GM23338 (cell line): Measurements from ENCODE around the gene NXF1. TPM values are rescaled to one million over a fixed set of nuclear protein-coding genes. Genes with fewer than 3 reads are reported as not detected.

Source experiments
- ATAC-seq: fragments of 200-7000 bp; cut with Tn5 transposase; 3 replicates; pipeline ENCODE4 v1.9.1; 2020
- DNase-seq: peaks from one replicate; pipeline ENCODE4 v3.0.0-alpha.2; 2015; ENCODE audit warnings: low spot score
- H2AFZ ChIP-seq: fragments of 200-600 bp; sonication (generic); 2 replicates; pipeline ENCODE4 v1.8.0; 2016; ENCODE audit warnings: antibody characterized with exemption, mild to moderate bottlenecking, moderate library complexity
- H3F3A ChIP-seq: fragments of 200-600 bp; sonication (generic); replicated peaks from 2 replicates; pipeline ENCODE4 v1.8.0; 2017; ENCODE audit warnings: antibody characterized with exemption, mixed run types, low read depth
- H3K27ac ChIP-seq: fragments of 200-600 bp; sonication (generic); 2 replicates; pipeline ENCODE4 v1.6.1; 2016; ENCODE audit warnings: low read depth
- H3K27me3 ChIP-seq: fragments of 200-600 bp; sonication (generic); 2 replicates; pipeline ENCODE4 v1.8.0; 2016; ENCODE audit warnings: mild to moderate bottlenecking, mixed run types, moderate library complexity; ENCODE audit not compliant: insufficient read depth
- H3K36me3 ChIP-seq: fragments of 200-600 bp; sonication (generic); 2 replicates; pipeline ENCODE4 v1.8.0; 2016; ENCODE audit warnings: mild to moderate bottlenecking; ENCODE audit not compliant: insufficient read depth
- H3K4me1 ChIP-seq: fragments of 200-600 bp; sonication (generic); 2 replicates; pipeline ENCODE4 v1.8.0; 2016; ENCODE audit warnings: mild to moderate bottlenecking, moderate library complexity; ENCODE audit not compliant: insufficient read depth
- H3K4me2 ChIP-seq: fragments of 200-600 bp; sonication (generic); 2 replicates; pipeline ENCODE4 v1.7.1; 2017; ENCODE audit warnings: mixed run types
- H3K4me3 ChIP-seq: fragments of 200-600 bp; sonication (generic); 2 replicates; pipeline ENCODE4 v1.6.1; 2016; ENCODE audit warnings: mixed run types
- H3K79me2 ChIP-seq: fragments of 200-600 bp; sonication (generic); replicated peaks from 2 replicates; pipeline ENCODE4 v1.8.0; 2017; ENCODE audit warnings: mild to moderate bottlenecking; ENCODE audit not compliant: insufficient read depth
- H3K9me2 ChIP-seq: fragments of 200-600 bp; sonication (generic); 2 replicates; pipeline ENCODE4 v1.8.0; 2017; ENCODE audit not compliant: insufficient read depth
- H4K20me1 ChIP-seq: fragments of 200-600 bp; sonication (generic); replicated peaks from 2 replicates; pipeline ENCODE4 v1.8.0; 2017; ENCODE audit warnings: mild to moderate bottlenecking; ENCODE audit not compliant: insufficient read depth
- H3K27ac Mint-ChIP-seq: 2 replicates; pipeline ENCODE4 v1.8.0; 2020; ENCODE audit warnings: inconsistent platforms, mild to moderate bottlenecking, moderate library complexity, mixed read lengths
- H3K27me3 Mint-ChIP-seq: 3 replicates; pipeline ENCODE4 v1.8.0; 2022; ENCODE audit warnings: low read depth, mild to moderate bottlenecking, moderate library complexity, mixed read lengths, inconsistent platforms; ENCODE audit not compliant: insufficient read depth, poor library complexity
- H3K36me3 Mint-ChIP-seq: 3 replicates; pipeline ENCODE4 v1.8.0; 2021; ENCODE audit warnings: low read depth, mild to moderate bottlenecking, inconsistent platforms, moderate library complexity, mixed read lengths
- H3K4me1 Mint-ChIP-seq: 3 replicates; pipeline ENCODE4 v1.8.0; 2020; ENCODE audit warnings: mild to moderate bottlenecking, inconsistent platforms, mixed read lengths
- H3K4me3 Mint-ChIP-seq: 3 replicates; pipeline ENCODE4 v1.8.0; 2021; ENCODE audit warnings: moderate library complexity, mild to moderate bottlenecking, inconsistent platforms, mixed read lengths
- H3K9me3 Mint-ChIP-seq: 3 replicates; pipeline ENCODE4 v1.8.0; 2020; ENCODE audit warnings: moderate library complexity, mild to moderate bottlenecking, inconsistent platforms, mixed read lengths
- CREB1 ChIP-seq: fragments of 250-450 bp; sonication (Bioruptor Pico); IDR thresholded peaks from 2 replicates; pipeline ENCODE4 v1.5.0; 2020; ENCODE audit warnings: low read depth, mild to moderate bottlenecking, moderate library complexity
- EZH2 ChIP-seq: fragments of 200-600 bp; sonication (generic); IDR thresholded peaks from one replicate; pipeline ENCODE4 v1.8.0; 2017; ENCODE audit warnings: antibody characterized with exemption, mild to moderate bottlenecking, low read depth; ENCODE audit not compliant: unreplicated experiment
- EZH2phosphoT487 ChIP-seq: fragments of 200-600 bp; sonication (generic); IDR thresholded peaks from one replicate; pipeline ENCODE4 v1.8.1; 2018; ENCODE audit warnings: antibody characterized with exemption; ENCODE audit not compliant: unreplicated experiment
- JUNB ChIP-seq: IDR thresholded peaks from one replicate; pipeline ENCODE4 v1.6.1; 2016; ENCODE audit warnings: antibody characterized with exemption; ENCODE audit not compliant: unreplicated experiment
- NANOG ChIP-seq: IDR thresholded peaks from 2 replicates; pipeline ENCODE4 v1.6.1; 2016; ENCODE audit warnings: antibody characterized with exemption, borderline replicate concordance
- POLR2AphosphoS5 ChIP-seq: IDR thresholded peaks from 2 replicates; pipeline ENCODE4 v1.6.1; 2016; ENCODE audit warnings: antibody characterized with exemption, low read depth
- STAT1 ChIP-seq: IDR thresholded peaks from one replicate; pipeline ENCODE4 v1.6.1; 2016; ENCODE audit warnings: antibody characterized with exemption; ENCODE audit not compliant: unreplicated experiment
- ZNF114 ChIP-seq: fragments of 250-450 bp; sonication (Bioruptor Pico); IDR thresholded peaks from 2 replicates; pipeline ENCODE4 v1.5.0; 2020; ENCODE audit warnings: mild to moderate bottlenecking, moderate library complexity
- ZNF331 ChIP-seq: fragments of 250-450 bp; sonication (Bioruptor Pico); IDR thresholded peaks from 2 replicates; pipeline ENCODE4 v1.5.0; 2020; ENCODE audit warnings: low read depth, mild to moderate bottlenecking, moderate library complexity
- polyA plus RNA-seq: library from polyadenylated mRNA; unstranded; fragments of >200 nt; fragmentation: Nextera tagmentation; extraction: Ambion mirVana; gene quantifications from 2 replicates; pipeline ENCODE4 v1.2.1, GENCODE V29; 2016
- total RNA-seq: library from RNA; depleted of rRNA; stranded (reverse); fragments of >200 nt; shearing (Covaris generic); gene quantifications from 2 replicates; pipeline ENCODE4 v1.2.3, GENCODE V29; 2014
- TF ChIP-seq, protein P1 (sequence below): IDR thresholded peaks from 2 replicates; pipeline ENCODE4 v1.6.1; 2016; ENCODE audit warnings: antibody characterized with exemption
- TF ChIP-seq, protein P2 (sequence below), 2 experiments: fragments of 200-600 bp in 1 of 2; sonication (generic) in 1 of 2; conservative IDR thresholded peaks; 2 replicates each; pipeline versions ENCODE4 v1.5.1 to v1.6.1; 2016 to 2017; ENCODE audit warnings: antibody characterized with exemption in 2 of 2, low read depth in 2 of 2, mild to moderate bottlenecking in 2 of 2, moderate library complexity in 1 of 2
- TF ChIP-seq, protein P3 (sequence below): fragments of 250-450 bp; sonication (Bioruptor Pico); IDR thresholded peaks from 2 replicates; pipeline ENCODE4 v1.5.0; 2020; ENCODE audit warnings: mild to moderate bottlenecking, moderate library complexity
- TF ChIP-seq, protein P4 (sequence below): IDR thresholded peaks from one replicate; pipeline ENCODE4 v1.6.1; 2018; ENCODE audit warnings: antibody characterized with exemption; ENCODE audit not compliant: unreplicated experiment

The NXF1 gene
- total and polyA plus RNA-seq, 2 experiments from 2014 or later, result 31.7 to 31.8 TPM

DNA sequence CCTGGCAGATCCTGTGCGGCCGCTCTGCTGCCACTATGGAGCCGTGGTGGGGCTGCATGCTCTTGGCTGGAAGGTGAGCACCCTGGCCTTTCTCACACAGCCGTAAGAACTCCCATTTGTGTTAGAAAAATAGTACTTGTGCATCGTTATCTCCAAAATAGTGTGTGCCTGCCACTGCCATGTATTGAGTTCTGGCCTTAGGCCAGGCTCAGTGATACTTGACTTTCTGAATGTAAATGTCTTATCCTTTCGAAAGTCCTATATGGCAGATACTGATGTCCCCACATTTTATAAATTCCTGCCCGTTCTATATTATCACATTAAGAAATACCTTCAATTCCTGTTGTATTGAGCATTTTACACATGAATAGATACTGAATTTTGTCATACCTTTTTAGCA, 22.5 kb downstream of the NXF1 start:
- Histone ChIP-seq H3K4me2 (no peak overlapping the region), H3K9me2 (no peaks in the 10 kb centered on the region), H3K4me3 (no peak overlapping the region), H3K36me3 (peaks cover 3% of the 10 kb centered on the region; the same call in 1 of the 2 replicates), H3K79me2 (peaks cover 2% of the 10 kb centered on the region; the same call in 1 of the 2 replicates), H3F3A (peaks cover 13% of the 10 kb centered on the region), H2AFZ (no peak overlapping the region), H4K20me1 (no peaks in the 10 kb centered on the region), H3K27ac (no peak overlapping the region), H3K27me3 (no peaks in the 10 kb centered on the region), H3K4me1 (no peaks in the 10 kb centered on the region)
- no peak overlapping the region for H3K4me3 Mint-ChIP-seq
- no peak overlapping the region for H3K27ac Mint-ChIP-seq
- H3K27me3 Mint-ChIP-seq, result peaks cover 9% of the 10 kb centered on the region
- peaks cover 61% of the 10 kb centered on the region for H3K36me3 Mint-ChIP-seq
- H3K9me3 Mint-ChIP-seq, result no peaks in the 10 kb centered on the region
- no peak for ATAC-seq
- H3K4me1 Mint-ChIP-seq, result peaks cover 3% of the 10 kb centered on the region; the same call in 1 of the 3 replicates
- DNase-seq, result no peak
- TF ChIP-seq CREB1 (CRISPR knock-in tag) (no peak), STAT1 (no peak), ZNF114 (CRISPR knock-in tag) (no peak), EZH2phosphoT487 (no peak), EZH2 (no peak), NANOG (no peak), ZNF331 (CRISPR knock-in tag) (no peak), POLR2AphosphoS5 (no peak), JUNB (no peak)
- TF ChIP-seq, protein P1, sequence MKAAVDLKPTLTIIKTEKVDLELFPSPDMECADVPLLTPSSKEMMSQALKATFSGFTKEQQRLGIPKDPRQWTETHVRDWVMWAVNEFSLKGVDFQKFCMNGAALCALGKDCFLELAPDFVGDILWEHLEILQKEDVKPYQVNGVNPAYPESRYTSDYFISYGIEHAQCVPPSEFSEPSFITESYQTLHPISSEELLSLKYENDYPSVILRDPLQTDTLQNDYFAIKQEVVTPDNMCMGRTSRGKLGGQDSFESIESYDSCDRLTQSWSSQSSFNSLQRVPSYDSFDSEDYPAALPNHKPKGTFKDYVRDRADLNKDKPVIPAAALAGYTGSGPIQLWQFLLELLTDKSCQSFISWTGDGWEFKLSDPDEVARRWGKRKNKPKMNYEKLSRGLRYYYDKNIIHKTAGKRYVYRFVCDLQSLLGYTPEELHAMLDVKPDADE, result no peak
- TF ChIP-seq, protein P2, sequence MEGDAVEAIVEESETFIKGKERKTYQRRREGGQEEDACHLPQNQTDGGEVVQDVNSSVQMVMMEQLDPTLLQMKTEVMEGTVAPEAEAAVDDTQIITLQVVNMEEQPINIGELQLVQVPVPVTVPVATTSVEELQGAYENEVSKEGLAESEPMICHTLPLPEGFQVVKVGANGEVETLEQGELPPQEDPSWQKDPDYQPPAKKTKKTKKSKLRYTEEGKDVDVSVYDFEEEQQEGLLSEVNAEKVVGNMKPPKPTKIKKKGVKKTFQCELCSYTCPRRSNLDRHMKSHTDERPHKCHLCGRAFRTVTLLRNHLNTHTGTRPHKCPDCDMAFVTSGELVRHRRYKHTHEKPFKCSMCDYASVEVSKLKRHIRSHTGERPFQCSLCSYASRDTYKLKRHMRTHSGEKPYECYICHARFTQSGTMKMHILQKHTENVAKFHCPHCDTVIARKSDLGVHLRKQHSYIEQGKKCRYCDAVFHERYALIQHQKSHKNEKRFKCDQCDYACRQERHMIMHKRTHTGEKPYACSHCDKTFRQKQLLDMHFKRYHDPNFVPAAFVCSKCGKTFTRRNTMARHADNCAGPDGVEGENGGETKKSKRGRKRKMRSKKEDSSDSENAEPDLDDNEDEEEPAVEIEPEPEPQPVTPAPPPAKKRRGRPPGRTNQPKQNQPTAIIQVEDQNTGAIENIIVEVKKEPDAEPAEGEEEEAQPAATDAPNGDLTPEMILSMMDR (conservative IDR thresholded peaks at IDR 0.05; ENCODE audit: low read depth in 2 of 2), result no peak
- TF ChIP-seq, protein P3, sequence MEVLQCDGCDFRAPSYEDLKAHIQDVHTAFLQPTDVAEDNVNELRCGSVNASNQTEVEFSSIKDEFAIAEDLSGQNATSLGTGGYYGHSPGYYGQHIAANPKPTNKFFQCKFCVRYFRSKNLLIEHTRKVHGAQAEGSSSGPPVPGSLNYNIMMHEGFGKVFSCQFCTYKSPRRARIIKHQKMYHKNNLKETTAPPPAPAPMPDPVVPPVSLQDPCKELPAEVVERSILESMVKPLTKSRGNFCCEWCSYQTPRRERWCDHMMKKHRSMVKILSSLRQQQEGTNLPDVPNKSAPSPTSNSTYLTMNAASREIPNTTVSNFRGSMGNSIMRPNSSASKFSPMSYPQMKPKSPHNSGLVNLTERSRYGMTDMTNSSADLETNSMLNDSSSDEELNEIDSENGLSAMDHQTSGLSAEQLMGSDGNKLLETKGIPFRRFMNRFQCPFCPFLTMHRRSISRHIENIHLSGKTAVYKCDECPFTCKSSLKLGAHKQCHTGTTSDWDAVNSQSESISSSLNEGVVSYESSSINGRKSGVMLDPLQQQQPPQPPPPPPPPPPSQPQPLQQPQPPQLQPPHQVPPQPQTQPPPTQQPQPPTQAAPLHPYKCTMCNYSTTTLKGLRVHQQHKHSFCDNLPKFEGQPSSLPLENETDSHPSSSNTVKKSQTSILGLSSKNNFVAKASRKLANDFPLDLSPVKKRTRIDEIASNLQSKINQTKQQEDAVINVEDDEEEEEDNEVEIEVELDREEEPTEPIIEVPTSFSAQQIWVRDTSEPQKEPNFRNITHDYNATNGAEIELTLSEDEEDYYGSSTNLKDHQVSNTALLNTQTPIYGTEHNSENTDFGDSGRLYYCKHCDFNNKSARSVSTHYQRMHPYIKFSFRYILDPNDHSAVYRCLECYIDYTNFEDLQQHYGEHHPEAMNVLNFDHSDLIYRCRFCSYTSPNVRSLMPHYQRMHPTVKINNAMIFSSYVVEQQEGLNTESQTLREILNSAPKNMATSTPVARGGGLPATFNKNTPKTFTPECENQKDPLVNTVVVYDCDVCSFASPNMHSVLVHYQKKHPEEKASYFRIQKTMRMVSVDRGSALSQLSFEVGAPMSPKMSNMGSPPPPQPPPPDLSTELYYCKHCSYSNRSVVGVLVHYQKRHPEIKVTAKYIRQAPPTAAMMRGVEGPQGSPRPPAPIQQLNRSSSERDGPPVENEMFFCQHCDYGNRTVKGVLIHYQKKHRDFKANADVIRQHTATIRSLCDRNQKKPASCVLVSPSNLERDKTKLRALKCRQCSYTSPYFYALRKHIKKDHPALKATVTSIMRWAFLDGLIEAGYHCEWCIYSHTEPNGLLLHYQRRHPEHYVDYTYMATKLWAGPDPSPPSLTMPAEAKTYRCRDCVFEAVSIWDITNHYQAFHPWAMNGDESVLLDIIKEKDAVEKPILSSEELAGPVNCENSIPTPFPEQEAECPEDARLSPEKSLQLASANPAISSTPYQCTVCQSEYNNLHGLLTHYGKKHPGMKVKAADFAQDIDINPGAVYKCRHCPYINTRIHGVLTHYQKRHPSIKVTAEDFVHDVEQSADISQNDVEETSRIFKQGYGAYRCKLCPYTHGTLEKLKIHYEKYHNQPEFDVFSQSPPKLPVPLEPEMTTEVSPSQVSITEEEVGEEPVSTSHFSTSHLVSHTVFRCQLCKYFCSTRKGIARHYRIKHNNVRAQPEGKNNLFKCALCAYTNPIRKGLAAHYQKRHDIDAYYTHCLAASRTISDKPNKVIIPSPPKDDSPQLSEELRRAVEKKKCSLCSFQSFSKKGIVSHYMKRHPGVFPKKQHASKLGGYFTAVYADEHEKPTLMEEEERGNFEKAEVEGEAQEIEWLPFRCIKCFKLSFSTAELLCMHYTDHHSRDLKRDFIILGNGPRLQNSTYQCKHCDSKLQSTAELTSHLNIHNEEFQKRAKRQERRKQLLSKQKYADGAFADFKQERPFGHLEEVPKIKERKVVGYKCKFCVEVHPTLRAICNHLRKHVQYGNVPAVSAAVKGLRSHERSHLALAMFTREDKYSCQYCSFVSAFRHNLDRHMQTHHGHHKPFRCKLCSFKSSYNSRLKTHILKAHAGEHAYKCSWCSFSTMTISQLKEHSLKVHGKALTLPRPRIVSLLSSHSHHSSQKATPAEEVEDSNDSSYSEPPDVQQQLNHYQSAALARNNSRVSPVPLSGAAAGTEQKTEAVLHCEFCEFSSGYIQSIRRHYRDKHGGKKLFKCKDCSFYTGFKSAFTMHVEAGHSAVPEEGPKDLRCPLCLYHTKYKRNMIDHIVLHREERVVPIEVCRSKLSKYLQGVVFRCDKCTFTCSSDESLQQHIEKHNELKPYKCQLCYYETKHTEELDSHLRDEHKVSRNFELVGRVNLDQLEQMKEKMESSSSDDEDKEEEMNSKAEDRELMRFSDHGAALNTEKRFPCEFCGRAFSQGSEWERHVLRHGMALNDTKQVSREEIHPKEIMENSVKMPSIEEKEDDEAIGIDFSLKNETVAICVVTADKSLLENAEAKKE (CRISPR knock-in tag), result no peak
- TF ChIP-seq, protein P4, sequence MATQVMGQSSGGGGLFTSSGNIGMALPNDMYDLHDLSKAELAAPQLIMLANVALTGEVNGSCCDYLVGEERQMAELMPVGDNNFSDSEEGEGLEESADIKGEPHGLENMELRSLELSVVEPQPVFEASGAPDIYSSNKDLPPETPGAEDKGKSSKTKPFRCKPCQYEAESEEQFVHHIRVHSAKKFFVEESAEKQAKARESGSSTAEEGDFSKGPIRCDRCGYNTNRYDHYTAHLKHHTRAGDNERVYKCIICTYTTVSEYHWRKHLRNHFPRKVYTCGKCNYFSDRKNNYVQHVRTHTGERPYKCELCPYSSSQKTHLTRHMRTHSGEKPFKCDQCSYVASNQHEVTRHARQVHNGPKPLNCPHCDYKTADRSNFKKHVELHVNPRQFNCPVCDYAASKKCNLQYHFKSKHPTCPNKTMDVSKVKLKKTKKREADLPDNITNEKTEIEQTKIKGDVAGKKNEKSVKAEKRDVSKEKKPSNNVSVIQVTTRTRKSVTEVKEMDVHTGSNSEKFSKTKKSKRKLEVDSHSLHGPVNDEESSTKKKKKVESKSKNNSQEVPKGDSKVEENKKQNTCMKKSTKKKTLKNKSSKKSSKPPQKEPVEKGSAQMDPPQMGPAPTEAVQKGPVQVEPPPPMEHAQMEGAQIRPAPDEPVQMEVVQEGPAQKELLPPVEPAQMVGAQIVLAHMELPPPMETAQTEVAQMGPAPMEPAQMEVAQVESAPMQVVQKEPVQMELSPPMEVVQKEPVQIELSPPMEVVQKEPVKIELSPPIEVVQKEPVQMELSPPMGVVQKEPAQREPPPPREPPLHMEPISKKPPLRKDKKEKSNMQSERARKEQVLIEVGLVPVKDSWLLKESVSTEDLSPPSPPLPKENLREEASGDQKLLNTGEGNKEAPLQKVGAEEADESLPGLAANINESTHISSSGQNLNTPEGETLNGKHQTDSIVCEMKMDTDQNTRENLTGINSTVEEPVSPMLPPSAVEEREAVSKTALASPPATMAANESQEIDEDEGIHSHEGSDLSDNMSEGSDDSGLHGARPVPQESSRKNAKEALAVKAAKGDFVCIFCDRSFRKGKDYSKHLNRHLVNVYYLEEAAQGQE, result no peak
